ENCODE data around the gene CSGALNACT2.
"Not testable (repeated sequence)": the region's sequence is repeated elsewhere in the genome, so short reads cannot be mapped to it uniquely, and the experiment has no call there.

The CSGALNACT2 gene

GRCh38 chr10:43145311-43145710, 7.1 kb downstream of the CSGALNACT2 start:
- no peak for TF ChIP-seq CTCF (IDR thresholded peaks at IDR 0.05; ENCODE audit: low read depth, low read length)
- no peak overlapping the region for H3K4me3 ChIP-seq (replicated peaks in 1 of 2; ENCODE audit: low read depth in 2 of 2, low read length in 2 of 2)
- no peak for DNase-seq (ENCODE audit: low read depth in 2 of 2)

DNA sequence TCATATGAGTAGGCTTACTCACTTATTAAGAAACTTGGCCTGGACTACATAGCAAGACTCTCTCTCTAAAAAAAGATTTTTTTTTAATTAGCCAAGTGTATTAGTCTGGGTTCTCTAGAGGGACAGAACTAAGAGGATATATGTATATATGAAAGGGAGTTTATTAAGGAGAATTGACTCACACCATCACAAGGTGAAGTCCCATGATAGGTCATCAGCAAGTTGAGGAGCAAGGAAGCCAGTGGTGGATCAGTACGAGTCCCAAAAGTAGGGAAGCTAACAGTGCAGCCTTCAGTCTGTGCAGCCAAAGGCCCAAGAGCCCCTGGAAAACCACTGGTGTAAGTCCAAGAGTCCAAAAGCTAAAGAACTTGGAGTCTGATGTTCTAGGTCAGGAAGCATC, 7.7 kb downstream of the CSGALNACT2 start:
- H3K4me3 ChIP-seq (replicated peaks in 1 of 2; ENCODE audit: low read depth in 2 of 2, low read length in 2 of 2); DNase-seq (ENCODE audit: low read depth in 2 of 2): not testable (repeated sequence)

- peak in 1 of 2 donors; percentile 57 for DNase-seq (ENCODE audit: low read depth in 2 of 2)
- TF ChIP-seq CTCF (IDR thresholded peaks at IDR 0.05; ENCODE audit: low read depth, low read length): no peak
Measured at GRCh38 chr10:43151371-43151770, 13.1 kb downstream of the CSGALNACT2 start.

DNA sequence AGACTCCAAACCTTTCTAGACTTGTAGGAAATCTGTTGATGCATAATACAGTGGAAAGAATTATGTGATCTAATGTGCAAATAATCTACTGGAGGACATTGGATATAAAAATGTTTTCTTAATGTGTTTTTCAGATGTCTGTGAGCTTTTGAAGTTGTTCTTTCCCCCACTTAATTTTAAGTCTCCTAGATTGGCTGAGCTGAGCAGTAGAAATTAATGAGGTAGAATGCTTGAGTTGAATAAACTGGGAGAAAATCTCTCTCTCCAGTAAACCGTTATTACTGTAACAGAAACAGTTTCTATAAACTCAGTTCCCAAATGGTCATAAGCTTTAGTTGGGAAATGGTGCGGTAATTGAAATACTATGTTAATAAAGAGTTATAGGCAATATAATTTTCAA, 15.7 kb downstream of the CSGALNACT2 start:
- no peak for TF ChIP-seq CTCF (IDR thresholded peaks at IDR 0.05; ENCODE audit: low read depth, low read length)
- no peak overlapping the region for H3K4me3 ChIP-seq (replicated peaks in 1 of 2; ENCODE audit: low read depth in 2 of 2, low read length in 2 of 2)
- DNase-seq (ENCODE audit: low read depth in 2 of 2): no peak

More at GRCh38 chr10:43151371-43151770, 13.1 kb downstream of the CSGALNACT2 start:
- no peak overlapping the region for H3K4me3 ChIP-seq (replicated peaks in 1 of 2; ENCODE audit: low read depth in 2 of 2, low read length in 2 of 2)

DNA sequence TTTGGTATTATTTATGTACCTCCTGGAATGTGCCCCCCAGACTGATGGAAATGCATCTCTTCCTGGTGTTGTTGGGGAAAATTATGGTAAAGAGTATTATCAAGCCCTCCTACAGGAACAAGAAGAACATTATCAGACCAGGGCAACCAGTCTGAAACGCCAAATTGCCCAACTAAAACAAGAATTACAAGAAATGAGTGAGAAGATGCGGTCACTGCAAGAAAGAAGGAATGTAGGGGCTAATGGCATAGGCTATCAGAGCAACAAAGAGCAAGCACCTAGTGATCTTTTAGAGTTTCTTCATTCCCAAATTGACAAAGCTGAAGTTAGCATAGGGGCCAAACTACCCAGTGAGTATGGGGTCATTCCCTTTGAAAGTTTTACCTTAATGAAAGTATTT, 17.0 kb downstream of the CSGALNACT2 start:
- no peak for TF ChIP-seq CTCF (IDR thresholded peaks at IDR 0.05; ENCODE audit: low read depth, low read length)
- H3K4me3 ChIP-seq (replicated peaks in 1 of 2; ENCODE audit: low read depth in 2 of 2, low read length in 2 of 2): no peak overlapping the region
- no peak for DNase-seq (ENCODE audit: low read depth in 2 of 2)

GRCh38 chr10:43155741-43156140, 17.5 kb downstream of the CSGALNACT2 start:
- TF ChIP-seq CTCF (IDR thresholded peaks at IDR 0.05; ENCODE audit: low read depth, low read length): no peak
- no peak for DNase-seq (ENCODE audit: low read depth in 2 of 2)
- no peak overlapping the region for H3K4me3 ChIP-seq (replicated peaks in 1 of 2; ENCODE audit: low read depth in 2 of 2, low read length in 2 of 2)

DNA sequence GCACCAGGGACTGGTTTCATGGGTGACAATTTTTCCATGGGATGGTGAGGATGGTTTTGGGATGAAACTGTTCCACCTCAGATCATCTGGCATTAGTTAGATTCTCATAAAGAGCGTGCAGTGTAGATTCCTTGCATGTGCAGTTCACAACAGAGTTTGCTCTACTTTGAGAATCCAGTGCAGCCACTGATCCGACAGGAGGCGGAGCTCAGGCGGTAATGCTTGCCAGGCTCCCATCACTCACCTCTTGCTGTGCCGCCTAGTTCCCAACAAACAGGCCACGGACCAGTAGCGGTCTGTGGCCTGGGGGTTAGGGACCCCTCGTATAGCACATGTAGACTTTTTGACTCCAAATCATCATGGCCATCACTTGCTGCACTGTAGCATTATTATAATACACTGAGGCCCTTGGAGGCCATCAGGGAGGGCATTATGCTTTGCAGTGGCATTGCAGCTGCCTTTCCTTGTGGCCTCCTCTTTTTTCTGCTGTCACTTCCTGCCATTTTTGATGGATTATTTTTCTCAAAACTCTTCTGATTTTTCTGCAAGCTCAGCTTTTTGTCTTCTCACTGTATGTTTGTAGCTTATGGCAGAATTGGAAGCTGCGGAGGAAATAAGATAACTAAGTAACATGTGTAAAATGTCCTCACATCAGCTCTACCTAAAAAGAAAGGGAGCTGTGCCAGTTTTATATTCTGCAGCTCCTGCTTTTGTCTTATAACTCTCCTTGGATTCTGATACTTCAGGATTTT, 18.5 kb downstream of the CSGALNACT2 start:
- H3K4me3 ChIP-seq (replicated peaks in 1 of 2; ENCODE audit: low read depth in 2 of 2, low read length in 2 of 2): no peak overlapping the region
- DNase-seq (ENCODE audit: low read depth in 2 of 2): no peak
- no peak for TF ChIP-seq CTCF (IDR thresholded peaks at IDR 0.05; ENCODE audit: low read depth, low read length)
